Activated CD8-positive, alpha-beta memory T cell treated with anti-CD3 and anti-CD28 coated beads for 1 hour (primary cell): ENCODE results near the gene CTRB1.

ENCODE experiments used
- DNase-seq, 2 donors: peaks; one replicate each; pipeline ENCODE4 v3.0.0-alpha.2; 2020; ENCODE audit warnings: low read depth in 1 of 2; ENCODE audit errors: extremely low read depth in 1 of 2

CTRB1 gene

DNA sequence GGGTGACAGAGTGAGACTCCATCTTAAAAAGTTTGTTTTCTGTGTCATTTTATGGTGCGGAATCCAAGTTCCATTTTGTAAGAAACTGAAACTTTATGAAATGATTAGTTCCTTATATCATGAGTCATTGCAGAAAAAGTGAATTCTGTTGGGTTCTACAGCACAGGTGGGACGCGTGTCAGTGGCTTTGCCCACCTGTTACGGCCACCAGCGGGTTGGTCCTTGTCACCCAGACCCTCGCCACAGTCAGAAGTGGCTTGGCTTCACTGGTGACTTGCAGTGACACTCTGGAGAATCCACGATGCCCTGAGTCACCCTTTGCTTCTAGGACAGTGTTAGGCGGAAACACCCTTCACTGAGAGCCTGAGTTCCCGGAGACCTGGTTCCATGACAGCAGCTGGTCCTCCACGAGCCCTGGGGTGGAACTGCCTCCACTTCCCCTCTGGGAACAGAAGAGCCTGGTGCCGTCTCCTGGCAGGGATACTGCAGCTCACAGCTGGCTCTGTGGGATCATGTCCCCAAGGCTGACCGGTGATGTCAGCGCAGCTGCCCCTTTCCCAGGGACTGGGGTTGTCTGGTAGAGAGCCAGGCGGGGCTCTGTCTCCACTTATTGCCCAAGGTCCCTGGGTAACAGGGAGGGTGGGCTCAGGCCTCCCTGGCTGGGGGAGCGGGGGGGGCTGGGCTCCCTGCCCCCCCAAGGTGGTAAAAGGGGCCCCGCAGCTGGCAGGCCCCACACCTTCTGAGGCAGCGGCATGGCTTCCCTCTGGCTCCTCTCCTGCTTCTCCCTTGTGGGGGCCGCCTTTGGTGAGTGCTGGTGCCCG lies at the start of gene CTRB1:
Gene CTRB1 (plus strand): TSS at position 733 of the 821 bp plus-strand sequence. CDS start 20 bp downstream, at position 753.
- no peak for DNase-seq

- no peak for DNase-seq
Observed at GRCh38 chr16:75169899-75170405, 48.8 kb upstream of the CTRB1 start.

GRCh38 chr16:75172578-75172977 lies 46.2 kb upstream of the CTRB1 start:
- no peak for DNase-seq

- DNase-seq, result no peak
Observed at GRCh38 chr16:75175074-75175473, 43.7 kb upstream of the CTRB1 start.

GRCh38 chr16:75176926-75177325 lies 41.9 kb upstream of the CTRB1 start:
- DNase-seq, result no peak

DNA sequence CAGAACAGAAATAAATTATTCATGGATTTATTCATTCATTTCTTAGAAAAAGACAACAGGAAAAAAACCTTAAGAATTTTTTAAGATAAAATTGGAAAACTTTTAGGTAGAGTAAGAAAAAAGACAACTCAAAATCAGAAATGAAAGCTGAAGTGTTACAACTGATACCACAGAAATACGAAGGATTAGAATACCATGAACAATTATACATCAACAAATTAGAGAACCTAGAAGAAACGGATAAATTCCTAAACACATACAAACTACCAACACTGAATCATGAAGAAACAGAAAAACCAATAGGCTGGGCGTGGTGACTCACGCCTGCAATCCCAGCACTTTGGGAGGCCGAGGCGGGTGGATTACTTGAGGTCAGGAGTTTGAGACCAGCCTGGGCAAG lies 39.6 kb upstream of the CTRB1 start:
- DNase-seq, result no peak

- DNase-seq, result no peak
Observed at GRCh38 chr16:75181630-75182029, 37.2 kb upstream of the CTRB1 start.

DNA sequence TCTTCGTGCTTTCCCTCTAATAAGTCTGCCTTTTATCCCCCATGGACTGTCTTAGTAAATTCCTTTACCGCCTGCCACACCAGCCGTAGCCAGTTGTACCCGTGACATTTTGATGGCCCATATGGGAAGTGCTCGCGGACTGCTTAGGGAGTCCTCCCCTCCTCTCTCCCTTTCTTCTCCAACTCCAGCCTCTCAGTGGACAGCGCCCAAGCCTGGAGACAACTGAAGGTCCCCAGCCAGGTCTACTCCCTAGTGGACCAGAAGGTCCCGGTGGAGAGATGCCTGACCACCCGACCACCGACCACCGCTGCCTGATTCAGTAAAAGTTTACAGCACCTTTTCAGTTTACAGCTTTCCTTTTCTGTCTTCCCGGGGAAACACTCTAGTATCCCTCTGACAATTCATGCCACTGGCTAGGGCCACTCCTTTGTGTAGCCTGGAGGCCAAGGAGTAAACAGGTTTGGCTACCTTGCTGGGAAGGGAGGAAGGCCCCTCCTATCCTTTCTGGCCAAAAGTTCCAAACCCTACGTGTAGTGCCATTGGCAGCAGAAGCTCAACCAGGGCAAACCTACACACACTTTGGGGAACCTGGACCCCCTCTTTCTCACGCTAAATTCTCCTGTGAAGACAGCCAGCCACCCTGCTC lies 29.8 kb upstream of the CTRB1 start:
- DNase-seq, result no peak

- no peak for DNase-seq
Observed at GRCh38 chr16:75189638-75190245, 29.0 kb upstream of the CTRB1 start.

DNA sequence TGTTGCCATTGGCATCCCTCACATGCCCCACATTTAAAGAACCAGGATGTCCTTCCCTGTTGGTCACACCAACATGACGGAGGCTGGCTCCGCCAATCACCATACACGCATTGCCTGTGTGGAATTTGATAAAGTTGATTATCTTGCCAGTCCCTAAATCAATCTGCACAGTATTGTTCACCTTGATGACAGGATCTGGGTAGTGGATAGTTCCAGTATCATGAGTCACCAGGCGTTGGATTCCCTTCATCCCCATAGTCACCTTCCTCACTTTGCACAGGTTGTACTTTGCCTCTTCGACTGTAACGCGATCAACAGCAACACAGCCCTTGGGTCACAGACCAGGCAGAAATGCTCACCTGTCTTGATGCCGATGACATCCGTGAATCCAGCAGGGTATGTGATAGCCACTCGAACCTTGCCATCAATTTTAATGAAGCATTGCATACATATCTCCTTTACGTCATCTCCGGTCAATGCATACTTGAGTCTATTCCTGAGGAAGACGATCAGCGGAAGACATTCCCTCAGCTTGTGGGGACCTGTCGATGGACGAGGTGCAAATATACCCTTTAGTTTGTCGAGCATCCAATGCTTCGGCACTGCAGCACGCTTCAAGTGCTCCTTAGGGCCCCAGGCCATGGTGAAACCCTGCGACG lies 26.1 kb upstream of the CTRB1 start:
- no peak for DNase-seq

GRCh38 chr16:75193265-75193650 lies 25.5 kb upstream of the CTRB1 start:
- DNase-seq, result no peak

DNA sequence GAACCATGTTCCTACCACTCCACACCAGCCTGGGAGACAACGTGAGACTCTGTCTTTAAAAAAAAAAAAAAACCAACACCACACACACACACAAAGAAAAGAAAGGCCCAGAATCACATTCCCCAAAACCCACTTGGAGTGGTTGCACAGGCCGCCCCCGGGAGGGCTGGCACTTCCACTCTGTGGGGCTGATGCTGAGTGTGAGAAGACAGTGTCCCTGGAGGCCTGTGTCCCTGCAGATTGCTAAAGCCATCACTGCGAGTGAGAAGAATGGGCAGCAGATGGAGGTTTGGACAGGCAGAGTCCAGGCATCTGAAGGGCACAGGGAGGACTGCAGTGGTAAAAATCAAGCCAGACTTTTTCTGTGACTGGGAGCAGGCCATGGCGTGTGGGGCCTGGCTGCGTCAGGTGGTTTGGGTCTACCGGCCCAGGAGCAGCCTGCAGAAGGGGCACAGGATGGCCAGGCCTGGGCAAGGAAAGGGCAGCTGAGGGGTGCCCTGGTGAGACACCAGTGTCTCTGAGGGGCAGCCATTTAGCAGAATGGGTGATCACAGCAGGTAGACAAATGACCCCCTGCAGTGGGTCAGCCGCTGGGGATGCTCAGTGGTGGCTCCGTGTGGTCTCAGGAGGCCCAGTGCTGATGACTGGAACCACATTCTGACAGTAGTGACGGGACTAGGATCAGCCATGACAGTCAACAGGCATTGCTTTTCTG lies 24.9 kb upstream of the CTRB1 start:
- DNase-seq, result no peak

DNA sequence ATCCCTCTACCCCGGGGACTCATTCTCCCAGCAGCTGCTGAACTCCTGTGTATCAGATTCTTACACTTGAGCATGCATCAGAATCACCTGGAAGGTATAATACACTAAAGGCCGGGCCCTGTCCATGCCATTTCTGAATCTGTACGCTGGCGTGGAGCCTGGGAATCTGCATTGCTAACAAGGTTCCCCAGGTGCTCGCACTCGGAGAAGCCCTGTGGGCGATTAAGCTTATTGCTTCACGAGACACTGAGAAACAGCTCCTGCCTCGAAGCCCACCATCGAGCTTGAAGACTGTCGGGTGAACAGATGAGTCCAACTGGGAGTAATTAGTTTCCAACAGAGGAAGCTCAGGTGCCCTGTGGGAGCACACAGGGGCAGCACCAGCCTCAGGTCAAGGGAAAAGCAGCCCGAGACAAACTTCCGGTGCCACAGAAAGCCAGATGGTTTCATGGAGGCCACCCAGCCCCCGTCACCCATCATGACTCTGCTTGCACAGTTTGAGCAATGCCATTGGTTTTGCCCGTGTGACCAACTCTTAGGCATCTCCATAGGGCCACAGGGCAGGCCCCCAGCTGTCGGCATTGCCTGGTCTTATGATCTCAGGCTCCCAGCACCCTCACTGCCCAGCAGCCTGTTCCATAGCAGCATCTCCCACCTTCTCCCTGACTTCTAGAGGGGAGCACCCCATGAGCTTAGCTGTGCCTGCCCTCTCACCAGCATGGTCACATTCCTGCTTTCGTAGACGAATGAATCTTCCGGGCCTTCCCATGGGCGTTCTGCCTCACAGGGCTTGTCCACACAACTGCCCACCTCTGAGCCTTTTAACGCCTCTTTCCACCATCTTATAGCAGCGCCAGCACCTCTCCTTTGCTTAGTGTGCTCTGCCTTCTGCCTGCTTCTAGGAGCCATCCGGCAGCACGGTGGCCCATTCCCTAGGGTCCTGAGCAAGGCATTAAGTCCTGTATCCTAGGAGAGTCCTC lies 22.7 kb upstream of the CTRB1 start:
- DNase-seq, result no peak

- no peak for DNase-seq
Observed at GRCh38 chr16:75196836-75197235, 22.0 kb upstream of the CTRB1 start.

GRCh38 chr16:75197522-75198134 lies 21.2 kb upstream of the CTRB1 start:
- DNase-seq, result no peak

GRCh38 chr16:75198135-75198600 lies 20.6 kb upstream of the CTRB1 start:
- no peak for DNase-seq

DNA sequence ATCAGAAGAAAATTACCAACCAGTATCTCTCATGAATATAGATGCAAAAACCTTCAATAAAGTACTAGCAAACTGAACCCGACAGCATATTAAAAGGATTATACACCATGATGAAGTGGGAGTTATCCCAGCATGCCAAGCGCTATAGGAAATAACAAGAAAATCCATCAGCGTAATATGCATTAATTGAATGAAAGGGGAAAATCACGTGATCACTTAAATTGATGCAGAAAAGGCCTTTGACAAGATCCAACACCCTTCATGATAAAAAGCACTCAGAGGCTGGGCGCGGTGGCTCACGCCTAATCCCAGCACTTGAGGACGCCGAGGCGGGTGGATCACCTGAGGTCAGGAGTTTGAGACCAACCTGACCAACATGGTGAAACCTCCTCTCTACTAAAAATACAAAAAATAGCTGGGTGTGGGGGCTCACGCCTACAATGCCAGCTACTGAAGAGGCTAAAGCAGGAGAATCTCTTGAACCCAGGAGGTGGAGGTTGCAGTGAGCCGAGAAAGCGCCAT lies 16.7 kb upstream of the CTRB1 start:
- DNase-seq, result no peak

DNA sequence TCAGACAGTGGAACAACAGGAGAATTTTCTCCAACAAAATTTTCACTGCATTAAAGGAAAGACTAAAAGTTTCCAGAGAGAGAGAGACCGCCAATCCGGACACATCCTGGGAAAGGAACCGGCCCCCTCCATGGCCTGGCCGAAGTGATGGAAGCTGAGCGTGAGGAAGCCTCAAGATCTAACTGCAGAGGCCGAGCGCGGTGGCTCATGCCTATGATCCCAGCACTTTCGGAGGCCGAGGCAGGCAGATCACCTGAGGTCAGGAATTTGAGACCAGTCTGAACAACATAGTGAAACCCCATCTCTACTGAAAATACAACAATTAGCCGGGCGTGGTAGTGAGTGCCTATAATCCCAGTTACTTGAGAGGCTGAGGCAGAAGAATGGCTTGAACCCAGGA lies 15.7 kb upstream of the CTRB1 start:
- DNase-seq, result no peak
